HepG2 (cell line): Measurements from ENCODE around the gene PODXL. TPM values are rescaled to one million over a fixed set of nuclear protein-coding genes. Genes with fewer than 3 reads are reported as not detected.

Source experiments
- ATRX ChIP-seq: sonication (generic); formaldehyde crosslinking; IDR thresholded peaks from 2 replicates; pipeline ENCODE4 v1.4.0; 2020; ENCODE audit warnings: missing genetic modification reagents, borderline replicate concordance
- BRCA1 ChIP-seq: sonication (generic); formaldehyde crosslinking; IDR thresholded peaks from 2 replicates; pipeline ENCODE4 v1.4.0; 2020; ENCODE audit warnings: missing genetic modification reagents
- EED ChIP-seq: sonication (generic); formaldehyde crosslinking; IDR thresholded peaks from 2 replicates; pipeline ENCODE4 v1.5.0; 2020; ENCODE audit warnings: mild to moderate bottlenecking, missing genetic modification reagents
- FOXM1 ChIP-seq: sonication (generic); formaldehyde crosslinking; IDR thresholded peaks from 2 replicates; pipeline ENCODE4 v1.5.0; 2020; ENCODE audit warnings: missing genetic modification reagents
- HHEX ChIP-seq: IDR thresholded peaks from 2 replicates; pipeline ENCODE4 v1.6.1; 2016; ENCODE audit warnings: control low read depth
- HNF4A ChIP-seq: sonication (generic); formaldehyde crosslinking; IDR thresholded peaks from 2 replicates; pipeline ENCODE4 v1.4.0; 2020; ENCODE audit warnings: missing genetic modification reagents
- NCOA5 ChIP-seq: sonication (generic); formaldehyde crosslinking; IDR thresholded peaks from 2 replicates; pipeline ENCODE4 v1.4.0; 2020; ENCODE audit warnings: missing genetic modification reagents
- NR3C1 ChIP-seq: sonication (generic); formaldehyde crosslinking; IDR thresholded peaks from 2 replicates; pipeline ENCODE4 v1.4.0; 2020; ENCODE audit warnings: missing genetic modification reagents
- RBM22 ChIP-seq: fragments of 200-400 bp; formaldehyde crosslinking; optimal IDR thresholded peaks from 2 replicates; pipeline ENCODE3; 2017; ENCODE audit warnings: mild to moderate bottlenecking, low read length, moderate library complexity
- SETDB1 ChIP-seq: sonication (generic); formaldehyde crosslinking; IDR thresholded peaks from 2 replicates; pipeline ENCODE4 v1.5.1; 2020; ENCODE audit warnings: missing genetic modification reagents, mild to moderate bottlenecking, borderline replicate concordance
- THAP11 ChIP-seq: IDR thresholded peaks from 2 replicates; pipeline ENCODE4 v1.6.1; 2016; ENCODE audit warnings: missing biosample characterization, missing genetic modification reagents
- THYN1 ChIP-seq: sonication (generic); formaldehyde crosslinking; IDR thresholded peaks from 2 replicates; pipeline ENCODE4 v1.8.1; 2023; ENCODE audit warnings: low read depth, mild to moderate bottlenecking, moderate library complexity, missing genetic modification reagents, borderline replicate concordance
- TOE1 ChIP-seq: sonication (generic); formaldehyde crosslinking; IDR thresholded peaks from 2 replicates; pipeline ENCODE4 v1.4.0; 2020; ENCODE audit warnings: mild to moderate bottlenecking, missing genetic modification reagents
- ZFP90 ChIP-seq: sonication (generic); formaldehyde crosslinking; IDR thresholded peaks from 2 replicates; pipeline ENCODE4 v1.8.0; 2022; ENCODE audit warnings: missing genetic modification reagents, mild to moderate bottlenecking, inconsistent platforms, borderline replicate concordance
- ZNF124 ChIP-seq: sonication (generic); formaldehyde crosslinking; IDR thresholded peaks from 2 replicates; pipeline ENCODE4 v1.4.0; 2020; ENCODE audit warnings: missing genetic modification reagents
- ZNF260 ChIP-seq: sonication (generic); formaldehyde crosslinking; IDR thresholded peaks from 2 replicates; pipeline ENCODE4 v1.4.0; 2020; ENCODE audit warnings: missing genetic modification reagents, low read depth, mild to moderate bottlenecking, borderline replicate concordance
- ZNF460 ChIP-seq: sonication (generic); formaldehyde crosslinking; IDR thresholded peaks from 2 replicates; pipeline ENCODE4 v1.5.1; 2020; ENCODE audit warnings: missing genetic modification reagents, mild to moderate bottlenecking, borderline replicate concordance
- ZNF607 ChIP-seq: sonication (generic); formaldehyde crosslinking; IDR thresholded peaks from 2 replicates; pipeline ENCODE4 v1.5.1; 2020; ENCODE audit warnings: missing genetic modification reagents, mild to moderate bottlenecking, borderline replicate concordance
- ZNF713 ChIP-seq: sonication (generic); formaldehyde crosslinking; IDR thresholded peaks from 2 replicates; pipeline ENCODE4 v1.4.0; 2020; ENCODE audit warnings: mild to moderate bottlenecking, missing genetic modification reagents
- ZNF83 ChIP-seq: sonication (generic); formaldehyde crosslinking; IDR thresholded peaks from 2 replicates; pipeline ENCODE4 v1.4.0; 2020; ENCODE audit warnings: missing genetic modification reagents, mild to moderate bottlenecking, borderline replicate concordance
- ZSCAN29 ChIP-seq: sonication (generic); formaldehyde crosslinking; conservative IDR thresholded peaks from 2 replicates; pipeline ENCODE4 v1.4.0; 2020; ENCODE audit warnings: mild to moderate bottlenecking, missing genetic modification reagents
- polyA plus RNA-seq, 8 experiments: library from polyadenylated mRNA; depleted of rRNA in 3 of 8; stranded (reverse) in 7 of 8; unstranded in 1 of 8; fragments of >200 nt; fragmentation: Illumina TruSeq in 4 of 8; extraction: Trizol in 4 of 8; gene quantifications; 2 replicates each; pipeline versions ENCODE4 v1.2.1 to v1.2.3, GENCODE V29; 2011 to 2016; ENCODE audit warnings: low read depth in 4 of 8, missing spikeins in 1 of 8, mixed read lengths in 1 of 8; ENCODE audit not compliant: insufficient read depth in 1 of 8
- total RNA-seq, 5 experiments: library from RNA; depleted of rRNA; stranded (reverse); fragments of >200 nt; fragmentation: Illumina TruSeq; extraction: Trizol; gene quantifications; 2 replicates each; pipeline ENCODE4 v1.2.3, GENCODE V29; 2016; ENCODE audit warnings: low read depth in 1 of 5
- TF ChIP-seq, protein P1 (sequence below): IDR thresholded peaks from 2 replicates; pipeline ENCODE4 v1.6.1; 2016; ENCODE audit warnings: mild to moderate bottlenecking
- TF ChIP-seq, protein P2 (sequence below): sonication (generic); formaldehyde crosslinking; IDR thresholded peaks from 2 replicates; pipeline ENCODE4 v1.5.0; 2020; ENCODE audit warnings: mild to moderate bottlenecking, missing genetic modification reagents, moderate library complexity
- TF ChIP-seq, protein P3 (sequence below): IDR thresholded peaks from 2 replicates; pipeline ENCODE4 v1.6.1; 2018; ENCODE audit warnings: missing genetic modification reagents, mild to moderate bottlenecking, missing compliant biosample characterization
- TF ChIP-seq, protein P4 (sequence below): IDR thresholded peaks from 2 replicates; pipeline ENCODE4 v1.6.1; 2016; ENCODE audit warnings: low read depth

PODXL gene
- total and polyA plus RNA-seq, 2 of the 13 experiments (the other 11 are each of a cell fraction or from before 2014, with no cell fraction given), result 0.22 to 0.54 TPM

DNA sequence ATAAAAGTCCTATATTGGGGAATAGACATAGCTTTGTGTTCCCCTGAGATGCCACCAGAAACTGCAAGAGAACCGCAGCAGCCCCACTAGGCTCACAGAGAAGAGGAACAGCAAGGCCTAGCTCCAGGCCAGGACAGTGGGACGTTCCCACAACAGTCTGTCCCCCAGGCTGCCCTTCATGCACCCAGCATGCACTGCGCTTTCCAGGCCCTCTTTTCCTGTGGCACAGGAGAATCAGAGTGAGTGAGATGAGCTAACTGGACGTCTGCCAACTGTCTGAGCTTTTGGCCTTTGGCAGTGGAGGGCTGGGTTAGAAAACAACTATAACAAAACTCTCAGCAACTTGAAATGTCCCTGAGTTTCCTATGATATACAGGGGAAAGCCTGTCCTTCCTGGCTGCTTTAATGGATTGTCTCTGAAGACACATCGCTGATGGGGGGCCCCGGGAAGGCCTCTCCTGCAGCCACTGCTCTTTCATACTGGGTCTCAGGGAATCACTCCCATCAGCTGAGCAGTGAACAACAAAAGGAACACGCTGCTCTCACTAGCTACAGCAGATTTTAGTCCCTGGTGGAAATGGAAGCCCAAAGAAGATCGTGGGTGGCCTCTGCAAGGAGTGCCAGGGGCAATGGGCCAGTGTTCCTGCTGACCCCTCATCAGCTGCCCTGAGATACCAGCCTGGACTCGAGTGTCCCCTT is 53.5 kb downstream of the PODXL start (continued):
- peak; percentile 11 for TF ChIP-seq RBM22
- no peak for TF ChIP-seq SETDB1 (CRISPR knock-in tag)
- no peak for TF ChIP-seq HHEX (CRISPR knock-in tag)
- TF ChIP-seq EED (CRISPR knock-in tag), result no peak
- TF ChIP-seq FOXM1 (CRISPR knock-in tag), result no peak
- TF ChIP-seq HNF4A (CRISPR knock-in tag), result peak; percentile 31; the same call in 1 of the 2 replicates
- TF ChIP-seq NR3C1 (CRISPR knock-in tag), result no peak
- 0 out of 2 replicates have a peak, but pooled peaks have one; percentile 63 for TF ChIP-seq NCOA5 (CRISPR knock-in tag)
- no peak for TF ChIP-seq ZNF607 (CRISPR knock-in tag)
- TF ChIP-seq ATRX (CRISPR knock-in tag), result no peak
- no peak for TF ChIP-seq ZNF713
- no peak for TF ChIP-seq ZFP90
- no peak for TF ChIP-seq ZNF260 (CRISPR knock-in tag)
- TF ChIP-seq ZSCAN29, result no peak
- TF ChIP-seq BRCA1 (CRISPR knock-in tag), result no peak
- TF ChIP-seq, protein P1, sequence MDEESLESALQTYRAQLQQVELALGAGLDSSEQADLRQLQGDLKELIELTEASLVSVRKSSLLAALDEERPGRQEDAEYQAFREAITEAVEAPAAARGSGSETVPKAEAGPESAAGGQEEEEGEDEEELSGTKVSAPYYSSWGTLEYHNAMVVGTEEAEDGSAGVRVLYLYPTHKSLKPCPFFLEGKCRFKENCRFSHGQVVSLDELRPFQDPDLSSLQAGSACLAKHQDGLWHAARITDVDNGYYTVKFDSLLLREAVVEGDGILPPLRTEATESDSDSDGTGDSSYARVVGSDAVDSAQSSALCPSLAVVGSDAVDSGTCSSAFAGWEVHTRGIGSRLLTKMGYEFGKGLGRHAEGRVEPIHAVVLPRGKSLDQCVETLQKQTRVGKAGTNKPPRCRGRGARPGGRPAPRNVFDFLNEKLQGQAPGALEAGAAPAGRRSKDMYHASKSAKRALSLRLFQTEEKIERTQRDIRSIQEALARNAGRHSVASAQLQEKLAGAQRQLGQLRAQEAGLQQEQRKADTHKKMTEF (CRISPR knock-in tag), result no peak
- TF ChIP-seq, protein P2, sequence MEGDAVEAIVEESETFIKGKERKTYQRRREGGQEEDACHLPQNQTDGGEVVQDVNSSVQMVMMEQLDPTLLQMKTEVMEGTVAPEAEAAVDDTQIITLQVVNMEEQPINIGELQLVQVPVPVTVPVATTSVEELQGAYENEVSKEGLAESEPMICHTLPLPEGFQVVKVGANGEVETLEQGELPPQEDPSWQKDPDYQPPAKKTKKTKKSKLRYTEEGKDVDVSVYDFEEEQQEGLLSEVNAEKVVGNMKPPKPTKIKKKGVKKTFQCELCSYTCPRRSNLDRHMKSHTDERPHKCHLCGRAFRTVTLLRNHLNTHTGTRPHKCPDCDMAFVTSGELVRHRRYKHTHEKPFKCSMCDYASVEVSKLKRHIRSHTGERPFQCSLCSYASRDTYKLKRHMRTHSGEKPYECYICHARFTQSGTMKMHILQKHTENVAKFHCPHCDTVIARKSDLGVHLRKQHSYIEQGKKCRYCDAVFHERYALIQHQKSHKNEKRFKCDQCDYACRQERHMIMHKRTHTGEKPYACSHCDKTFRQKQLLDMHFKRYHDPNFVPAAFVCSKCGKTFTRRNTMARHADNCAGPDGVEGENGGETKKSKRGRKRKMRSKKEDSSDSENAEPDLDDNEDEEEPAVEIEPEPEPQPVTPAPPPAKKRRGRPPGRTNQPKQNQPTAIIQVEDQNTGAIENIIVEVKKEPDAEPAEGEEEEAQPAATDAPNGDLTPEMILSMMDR (CRISPR knock-in tag), result no peak
- 0 out of 2 replicates have a peak, but pooled peaks have one; percentile 15 for TF ChIP-seq THAP11 (CRISPR knock-in tag)
- no peak for TF ChIP-seq THYN1 (CRISPR knock-in tag)
- no peak for TF ChIP-seq TOE1 (CRISPR knock-in tag)
- TF ChIP-seq, protein P3, sequence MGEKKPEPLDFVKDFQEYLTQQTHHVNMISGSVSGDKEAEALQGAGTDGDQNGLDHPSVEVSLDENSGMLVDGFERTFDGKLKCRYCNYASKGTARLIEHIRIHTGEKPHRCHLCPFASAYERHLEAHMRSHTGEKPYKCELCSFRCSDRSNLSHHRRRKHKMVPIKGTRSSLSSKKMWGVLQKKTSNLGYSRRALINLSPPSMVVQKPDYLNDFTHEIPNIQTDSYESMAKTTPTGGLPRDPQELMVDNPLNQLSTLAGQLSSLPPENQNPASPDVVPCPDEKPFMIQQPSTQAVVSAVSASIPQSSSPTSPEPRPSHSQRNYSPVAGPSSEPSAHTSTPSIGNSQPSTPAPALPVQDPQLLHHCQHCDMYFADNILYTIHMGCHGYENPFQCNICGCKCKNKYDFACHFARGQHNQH (CRISPR knock-in tag), result no peak
- TF ChIP-seq ZNF83 (CRISPR knock-in tag), result no peak
- TF ChIP-seq ZNF460, result no peak
- TF ChIP-seq ZNF124 (CRISPR knock-in tag), result no peak
- TF ChIP-seq, protein P4, sequence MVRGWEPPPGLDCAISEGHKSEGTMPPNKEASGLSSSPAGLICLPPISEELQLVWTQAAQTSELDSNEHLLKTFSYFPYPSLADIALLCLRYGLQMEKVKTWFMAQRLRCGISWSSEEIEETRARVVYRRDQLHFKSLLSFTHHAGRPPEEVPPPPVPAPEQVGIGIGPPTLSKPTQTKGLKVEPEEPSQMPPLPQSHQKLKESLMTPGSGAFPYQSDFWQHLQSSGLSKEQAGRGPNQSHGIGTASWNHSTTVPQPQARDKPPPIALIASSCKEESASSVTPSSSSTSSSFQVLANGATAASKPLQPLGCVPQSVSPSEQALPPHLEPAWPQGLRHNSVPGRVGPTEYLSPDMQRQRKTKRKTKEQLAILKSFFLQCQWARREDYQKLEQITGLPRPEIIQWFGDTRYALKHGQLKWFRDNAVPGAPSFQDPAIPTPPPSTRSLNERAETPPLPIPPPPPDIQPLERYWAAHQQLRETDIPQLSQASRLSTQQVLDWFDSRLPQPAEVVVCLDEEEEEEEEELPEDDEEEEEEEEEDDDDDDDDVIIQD (CRISPR knock-in tag), result 0 out of 2 replicates have a peak, but pooled peaks have one; percentile 48
